SW 1271 (cell line): ENCODE measurements around the gene GLIS1.
"Not testable (repeated sequence)": the region's sequence is repeated elsewhere in the genome, so short reads cannot be mapped to it uniquely, and the experiment has no call there.

ENCODE experiments used
- DNase-seq, 2 experiments: peaks; one replicate each; lab custom pipeline; 2025; lab: John Stamatoyannopoulos, UW

Gene GLIS1

GRCh38 chr1:53561503-53562105 is 177.4 kb downstream of the GLIS1 start:
- DNase-seq = no peak

- no peak for DNase-seq
Measured at GRCh38 chr1:53560581-53561502, 178.1 kb downstream of the GLIS1 start.

GRCh38 chr1:53559854-53560580 is 178.9 kb downstream of the GLIS1 start:
- DNase-seq = no peak

GRCh38 chr1:53559391-53559815 is 179.6 kb downstream of the GLIS1 start:
- no peak for DNase-seq

GRCh38 chr1:53558739-53559315 is 180.1 kb downstream of the GLIS1 start:
- no peak for DNase-seq

- no peak for DNase-seq
Measured at GRCh38 chr1:53557830-53558738, 180.9 kb downstream of the GLIS1 start.

- DNase-seq = no peak
Measured at GRCh38 chr1:53557369-53557768, 181.6 kb downstream of the GLIS1 start.

GRCh38 chr1:53556657-53557227 is 182.2 kb downstream of the GLIS1 start:
- DNase-seq = no peak

- DNase-seq = not testable (repeated sequence)
Measured at GRCh38 chr1:53555620-53556326, 183.2 kb downstream of the GLIS1 start.

- no peak for DNase-seq
Measured at GRCh38 chr1:53554592-53555305, 184.2 kb downstream of the GLIS1 start.

GRCh38 chr1:53553734-53554509 is 185.0 kb downstream of the GLIS1 start:
- no peak for DNase-seq

GRCh38 chr1:53552981-53553733 is 185.8 kb downstream of the GLIS1 start:
- DNase-seq = no peak

- no peak for DNase-seq
Measured at GRCh38 chr1:53552146-53552861, 186.7 kb downstream of the GLIS1 start.

- no peak for DNase-seq
Measured at GRCh38 chr1:53551428-53551995, 187.5 kb downstream of the GLIS1 start.

GRCh38 chr1:53550201-53550741 is 188.7 kb downstream of the GLIS1 start:
- DNase-seq = no peak

GRCh38 chr1:53549781-53550180 is 189.2 kb downstream of the GLIS1 start:
- DNase-seq = no peak

GRCh38 chr1:53549287-53549686 is 189.7 kb downstream of the GLIS1 start:
- no peak for DNase-seq
